H1 (cell line): ENCODE data around the gene SAA1. TPM values are rescaled to one million over a fixed set of nuclear protein-coding genes. Genes with fewer than 3 reads are reported as not detected.

ENCODE experiments used
- CTCF ChIA-PET: fragments of 300-600 bp; sonication (Branson Sonifier 250); formaldehyde crosslinking; loops from one replicate; lab custom pipeline; 2021; ENCODE audit not compliant: partially characterized antibody; lab: Charles Lee
- POLR2A ChIA-PET: fragments of 300-600 bp; sonication (Branson Sonifier 250); formaldehyde crosslinking; loops from one replicate; lab custom pipeline; 2021; ENCODE audit warnings: inconsistent platforms; ENCODE audit not compliant: partially characterized antibody; lab: Charles Lee
- DNase-seq, 2 experiments: peaks; one replicate each; pipeline versions ENCODE4 v3.0.0 to v3.0.0-alpha.2; 2010 to 2022; ENCODE audit warnings: low spot score in 2 of 2, low read depth in 1 of 2, mixed read lengths in 1 of 2
- FAIRE-seq: peaks from 2 replicates; lab custom pipeline; 2011; peaks lifted over from hg19 to GRCh38; lab: Jason Lieb, UNC
- H2AFZ ChIP-seq: 2 replicates; pipeline ENCODE4 v1.8.1; 2012; ENCODE audit warnings: low read length, inconsistent platforms
- H2AK5ac ChIP-seq: 2 replicates; pipeline ENCODE4 v1.6.1; 2013; ENCODE audit warnings: low read depth, low read length
- H2BK120ac ChIP-seq: replicated peaks from 2 replicates; pipeline ENCODE3; 2013; ENCODE audit warnings: low read depth, low read length, inconsistent platforms
- H2BK12ac ChIP-seq: 2 replicates; pipeline ENCODE4 v1.6.1; 2013; ENCODE audit warnings: low read depth, low read length
- H2BK15ac ChIP-seq: 2 replicates; pipeline ENCODE4 v1.6.1; 2013; ENCODE audit warnings: low read length
- H2BK20ac ChIP-seq: 2 replicates; pipeline ENCODE4 v1.6.1; 2013; ENCODE audit warnings: low read length
- H2BK5ac ChIP-seq: 2 replicates; pipeline ENCODE4 v1.6.1; 2013; ENCODE audit warnings: low read depth, low read length
- H3K14ac ChIP-seq: 2 replicates; pipeline ENCODE4 v1.6.1; 2013; ENCODE audit warnings: inconsistent platforms; ENCODE audit not compliant: insufficient read length
- H3K18ac ChIP-seq: 2 replicates; pipeline ENCODE4 v1.6.1; 2013; ENCODE audit warnings: low read length; ENCODE audit errors: extremely low read depth
- H3K23ac ChIP-seq: 2 replicates; pipeline ENCODE4 v1.6.1; 2013; ENCODE audit warnings: inconsistent platforms; ENCODE audit not compliant: insufficient read length
- H3K23me2 ChIP-seq: 2 replicates; pipeline ENCODE4 v1.6.1; 2013; ENCODE audit warnings: low read depth, low read length
- H3K27ac ChIP-seq: 2 replicates; pipeline ENCODE4 v1.6.1; 2011; ENCODE audit warnings: low read depth, low read length, inconsistent platforms
- H3K27me3 ChIP-seq, 4 experiments: replicated peaks in 1 of 4; 1 replicate in 1 of 4; 2 replicates in 3 of 4; pipeline versions ENCODE4 v1.6.1 to v1.8.1; 2011 to 2013; ENCODE audit warnings: low read length in 3 of 4, mild to moderate bottlenecking in 3 of 4, inconsistent platforms in 2 of 4, mixed read lengths in 2 of 4, moderate library complexity in 1 of 4; ENCODE audit not compliant: control insufficient read depth in 3 of 4, insufficient read depth in 3 of 4; ENCODE audit errors: extremely low read depth in 1 of 4
- H3K36me3 ChIP-seq, 4 experiments: 2 replicates each; pipeline versions ENCODE4 v1.6.1 to v1.8.1; 2011 to 2013; ENCODE audit warnings: mild to moderate bottlenecking in 4 of 4, low read length in 3 of 4, moderate library complexity in 2 of 4, control low read depth in 1 of 4, inconsistent platforms in 1 of 4; ENCODE audit not compliant: insufficient read depth in 4 of 4, control insufficient read depth in 2 of 4
- H3K4ac ChIP-seq: replicated peaks from 2 replicates; pipeline ENCODE3; 2013; ENCODE audit warnings: low read length, low read depth, mixed read lengths, inconsistent platforms; ENCODE audit not compliant: insufficient read length
- H3K4me1 ChIP-seq, 4 experiments: replicated peaks in 1 of 4; 1 replicate in 1 of 4; 2 replicates in 3 of 4; pipeline versions ENCODE4 v1.6.1 to v1.8.1; 2011 to 2013; ENCODE audit warnings: low read length in 3 of 4, inconsistent platforms in 2 of 4, mixed read lengths in 1 of 4; ENCODE audit not compliant: insufficient read depth in 4 of 4, control insufficient read depth in 3 of 4
- H3K4me2 ChIP-seq, 2 experiments: 2 replicates each; pipeline versions ENCODE4 v1.6.1 to v1.8.1; 2011 to 2013; ENCODE audit warnings: low read depth in 2 of 2, low read length in 2 of 2, control low read depth in 1 of 2, inconsistent platforms in 1 of 2, mild to moderate bottlenecking in 1 of 2; ENCODE audit not compliant: insufficient read depth in 1 of 2
- H3K4me3 ChIP-seq, 4 experiments: fragments of 200-600, 300-600 bp in 1 of 4; sonication (generic), shearing (Covaris generic), sonication (Bioruptor Twin) in 1 of 4; 2 replicates each; pipeline versions ENCODE4 v1.5.1 to v1.8.1; 2011 to 2016; ENCODE audit warnings: low read length in 4 of 4, low read depth in 3 of 4, control low read depth in 2 of 4, inconsistent platforms in 2 of 4, mild to moderate bottlenecking in 2 of 4, mixed read lengths in 1 of 4, moderate library complexity in 1 of 4; ENCODE audit not compliant: insufficient read depth in 2 of 4; ENCODE audit errors: extremely low read depth in 1 of 4
- H3K56ac ChIP-seq: replicated peaks from 2 replicates; pipeline ENCODE3; 2013; ENCODE audit warnings: low read depth, mild to moderate bottlenecking, mixed read lengths, low read length, inconsistent platforms; ENCODE audit not compliant: insufficient read length
- H3K79me1 ChIP-seq: 2 replicates; pipeline ENCODE4 v1.6.1; 2013; ENCODE audit warnings: low read depth, low read length, control low read depth
- H3K79me2 ChIP-seq, 2 experiments: 2 replicates each; pipeline versions ENCODE4 v1.6.1 to v1.8.1; 2012 to 2013; ENCODE audit warnings: low read length in 2 of 2, mild to moderate bottlenecking in 2 of 2, inconsistent platforms in 1 of 2; ENCODE audit not compliant: insufficient read depth in 2 of 2, control insufficient read depth in 1 of 2
- H3K9ac ChIP-seq, 4 experiments: replicated peaks in 1 of 4; 1 replicate in 1 of 4; 2 replicates in 3 of 4; pipeline versions ENCODE4 v1.6.1 to v1.8.1; 2011 to 2013; ENCODE audit warnings: low read depth in 3 of 4, low read length in 3 of 4, control low read depth in 2 of 4, mild to moderate bottlenecking in 2 of 4, moderate library complexity in 2 of 4, inconsistent platforms in 1 of 4; ENCODE audit errors: extremely low read depth in 1 of 4
- H3K9me3 ChIP-seq, 2 experiments: 2 replicates each; pipeline versions ENCODE4 v1.6.1 to v1.8.1; 2012 to 2013; ENCODE audit warnings: mild to moderate bottlenecking in 2 of 2, moderate library complexity in 2 of 2, control low read depth in 1 of 2, inconsistent platforms in 1 of 2, low read depth in 1 of 2, low read length in 1 of 2, mixed read lengths in 1 of 2; ENCODE audit not compliant: insufficient read depth in 2 of 2
- H4K20me1 ChIP-seq, 2 experiments: replicated peaks in 1 of 2; 2 replicates each; pipeline versions ENCODE3 to v1.8.1; 2011 to 2013; ENCODE audit warnings: inconsistent platforms in 2 of 2, low read length in 2 of 2, mild to moderate bottlenecking in 1 of 2; ENCODE audit not compliant: insufficient read depth in 2 of 2, control insufficient read depth in 1 of 2
- H4K5ac ChIP-seq: 2 replicates; pipeline ENCODE4 v1.6.1; 2013; ENCODE audit warnings: low read length, low read depth, mixed read lengths, inconsistent platforms; ENCODE audit not compliant: insufficient read length
- H4K8ac ChIP-seq: 2 replicates; pipeline ENCODE4 v1.8.0; 2013; ENCODE audit warnings: mild to moderate bottlenecking, moderate library complexity, low read length, inconsistent platforms; ENCODE audit not compliant: insufficient read depth; ENCODE audit errors: extremely low read depth
- H4K91ac ChIP-seq: replicated peaks from 2 replicates; pipeline ENCODE3; 2013; ENCODE audit warnings: low read length, mixed read lengths, inconsistent platforms; ENCODE audit not compliant: insufficient read length
- ATF2 ChIP-seq: IDR thresholded peaks from 2 replicates; pipeline ENCODE4 v1.6.1; 2012; ENCODE audit warnings: low read length, inconsistent platforms
- BRCA1 ChIP-seq: IDR thresholded peaks from 2 replicates; pipeline ENCODE4 v1.6.1; 2012; ENCODE audit warnings: low read depth, low read length, improper control_type of control experiment
- TAF7 ChIP-seq: optimal IDR thresholded peaks from 2 replicates; pipeline ENCODE3; 2011; ENCODE audit warnings: low read depth, mild to moderate bottlenecking, inconsistent platforms, low read length, moderate library complexity, borderline replicate concordance
- TBP ChIP-seq: IDR thresholded peaks from 2 replicates; pipeline ENCODE4 v1.6.1; 2011; ENCODE audit warnings: low read depth, low read length, improper control_type of control experiment
- WGBS, 2 experiments: shearing (Covaris generic) in 1 of 2; methylation state at CpG; one replicate each; pipeline versions ENCODE4 v1.1.6 to v1.1.7; 2013 to 2015; ENCODE audit warnings: low lambda C conversion rate in 2 of 2, mixed read lengths in 2 of 2, inconsistent platforms in 1 of 2, low coverage in 1 of 2, missing lambda C conversion rate in 1 of 2; ENCODE audit not compliant: insufficient replicate concordance in 2 of 2, insufficient coverage in 1 of 2, insufficient read length in 1 of 2; ENCODE audit errors: extremely low coverage in 1 of 2, missing lambda C conversion rate in 1 of 2; 5-methylcytosine and 5-hydroxymethylcytosine counted together
- polyA plus RNA-seq, 7 experiments: library from polyadenylated mRNA; depleted of rRNA in 3 of 7; stranded (reverse) in 5 of 7; unstranded in 2 of 7; fragments of >200 nt in 5 of 7; fragments of 200-250 nt in 2 of 7; gene quantifications; 1 replicate in 5 of 7; 2 replicates in 1 of 7; 4 replicates in 1 of 7; pipeline versions ENCODE4 v1.2.1 to v1.2.3, GENCODE V29; 2011 to 2013; ENCODE audit warnings: missing spikeins in 2 of 7, mixed read lengths in 2 of 7
- total RNA-seq: library from RNA; stranded (reverse); fragmentation: NEBNext Ultra II Directional; extraction: Animal tissue kit (Norgen Biotek cat#: 25700); gene quantifications from 2 replicates; pipeline ENCODE4 v1.2.1, GENCODE V29; 2021

Gene SAA1
- total and polyA plus RNA-seq, 2 of the 8 experiments (the other 6 are each of a cell fraction or from before 2014, with no cell fraction given), result 0.41 TPM; not detected in 1

GRCh38 chr11:18223591-18224387 lies 42.3 kb upstream of the SAA1 start:
- 88% methylated on average over 3 of the region's 3 CpGs; no CpG with 5 or more reads in 1 of the 2 experiments for whole genome bisulfite sequencing, 2 experiments
- Histone ChIP-seq H3K14ac (no peak overlapping the region), H3K56ac (no peak overlapping the region), H4K20me1 (peaks cover 0 to 4% of the 10 kb centered on the region in 2 experiments), H2AFZ (no peak overlapping the region), H3K18ac (no peak overlapping the region), H3K4me1 (no peaks in the 10 kb centered on the region), H3K36me3 (no peaks in the 10 kb centered on the region), H2AK5ac (no peak overlapping the region), H3K79me2 (no peaks in the 10 kb centered on the region)
- TF ChIP-seq TBP (no peak), TAF7 (no peak), ATF2 (no peak), BRCA1 (no peak)
- TF ChIP-seq, all 59 proteins: peak for 0
- Histone ChIP-seq H2BK5ac (no peak overlapping the region), H2BK15ac (no peak overlapping the region), H2BK12ac (no peak overlapping the region), H3K23ac (no peak overlapping the region), H3K9me3 (no peaks in the 10 kb centered on the region), H4K5ac (no peak overlapping the region), H3K4me3 (no peak overlapping the region), H3K4ac (no peak overlapping the region), H4K91ac (no peak overlapping the region), H3K4me2 (no peak overlapping the region), H4K8ac (no peak overlapping the region), H2BK120ac (no peak overlapping the region), H2BK20ac (no peak overlapping the region), H3K27me3 (no peaks in the 10 kb centered on the region), H3K79me1 (no peaks in the 10 kb centered on the region), H3K23me2 (peaks cover 4% of the 10 kb centered on the region; the same call in 1 of the 2 replicates), H3K9ac (no peak overlapping the region), H3K27ac (no peak overlapping the region)
- DNase-seq, result no peak
- ChIA-PET POLR2A (no interaction called here), CTCF (interaction anchor here (0.8 to 2.6 kb wide), 4 partner anchors 11 to 108 kb away, joined by 3 to 14 read pairs (median 3); partner anchors contain the start of gene SAA4)
- no peak for FAIRE-seq
